BLaER1 (cell line): ENCODE data around the gene PIK3R5.

Source experiments
- H3K27ac ChIP-seq: shearing (Covaris generic); formaldehyde crosslinking; 2 replicates; pipeline ENCODE4 v1.8.1; 2022
- H3K27me3 ChIP-seq: shearing (Covaris generic); formaldehyde crosslinking; 2 replicates; pipeline ENCODE4 v1.8.1; 2022
- H3K36me3 ChIP-seq: shearing (Covaris generic); formaldehyde crosslinking; 2 replicates; pipeline ENCODE4 v1.8.1; 2022
- H3K4me1 ChIP-seq: shearing (Covaris generic); formaldehyde crosslinking; 2 replicates; pipeline ENCODE4 v1.8.1; 2022
- H3K4me2 ChIP-seq: shearing (Covaris generic); formaldehyde crosslinking; 2 replicates; pipeline ENCODE4 v1.8.1; 2022
- H3K4me3 ChIP-seq: shearing (Covaris generic); formaldehyde crosslinking; 2 replicates; pipeline ENCODE4 v1.8.1; 2022
- H3K9ac ChIP-seq: shearing (Covaris generic); formaldehyde crosslinking; 2 replicates; pipeline ENCODE4 v1.8.1; 2022
- H3K9me3 ChIP-seq: shearing (Covaris generic); formaldehyde crosslinking; 2 replicates; pipeline ENCODE4 v1.8.1; 2022
- H4K20me1 ChIP-seq: shearing (Covaris generic); formaldehyde crosslinking; 2 replicates; pipeline ENCODE4 v1.8.1; 2022
- Cebpa-rat ChIP-seq: shearing (Covaris generic); IDR thresholded peaks from 2 replicates; pipeline ENCODE4 v1.8.1; 2022

Gene PIK3R5

DNA sequence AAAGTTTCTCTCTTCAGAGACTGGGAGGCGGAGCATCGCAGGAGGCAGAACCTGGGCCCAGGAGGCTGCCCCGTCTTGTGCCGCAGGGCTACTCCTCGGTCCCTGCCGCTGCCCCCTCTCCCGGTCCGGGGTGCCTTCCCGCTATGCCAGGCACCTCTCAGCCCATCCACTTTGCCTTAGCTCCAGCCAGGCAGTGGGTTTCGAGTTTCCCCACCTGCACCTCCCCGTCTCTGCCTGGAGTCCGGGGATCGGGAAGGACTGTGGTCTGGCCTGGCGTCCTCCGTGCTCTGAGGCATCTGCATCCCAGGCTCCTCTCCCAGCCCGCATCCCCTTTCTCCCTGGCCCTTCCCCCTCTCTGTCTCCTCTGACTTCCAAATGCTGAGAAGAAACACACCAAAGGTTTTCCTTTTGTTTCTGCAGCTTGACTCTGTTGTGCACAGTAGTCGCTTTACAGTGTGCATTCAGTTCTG, 71.3 kb downstream of the PIK3R5 start:
- peaks cover 51% of the 10 kb centered on the region for H3K4me1 ChIP-seq
- H3K9ac ChIP-seq, result no peak overlapping the region
- H3K36me3 ChIP-seq, result peaks cover 12% of the 10 kb centered on the region; the same call in 1 of the 2 replicates
- peak overlapping the region; percentile 39; the same call in 1 of the 2 replicates for H3K4me2 ChIP-seq
- no peak overlapping the region for H3K4me3 ChIP-seq
- TF ChIP-seq Cebpa-rat, result no peak
- H3K27ac ChIP-seq, result no peak overlapping the region
- H3K27me3 ChIP-seq, result no peaks in the 10 kb centered on the region
- H4K20me1 ChIP-seq, result peaks cover 7% of the 10 kb centered on the region; the same call in 1 of the 2 replicates
- H3K9me3 ChIP-seq, result no peaks in the 10 kb centered on the region

- Histone ChIP-seq H3K9me3 (no peaks in the 10 kb centered on the region), H3K27me3 (no peaks in the 10 kb centered on the region), H3K9ac (no peak overlapping the region), H4K20me1 (peaks cover 5% of the 10 kb centered on the region; the same call in 1 of the 2 replicates), H3K36me3 (peaks cover 12% of the 10 kb centered on the region; the same call in 1 of the 2 replicates), H3K4me1 (peaks cover 46% of the 10 kb centered on the region), H3K4me2 (peak overlapping the region; percentile 39; the same call in 1 of the 2 replicates), H3K27ac (no peak overlapping the region), H3K4me3 (no peak overlapping the region)
- TF ChIP-seq Cebpa-rat, result no peak
Measured at GRCh38 chr17:8893621-8894201, 71.8 kb downstream of the PIK3R5 start.

DNA sequence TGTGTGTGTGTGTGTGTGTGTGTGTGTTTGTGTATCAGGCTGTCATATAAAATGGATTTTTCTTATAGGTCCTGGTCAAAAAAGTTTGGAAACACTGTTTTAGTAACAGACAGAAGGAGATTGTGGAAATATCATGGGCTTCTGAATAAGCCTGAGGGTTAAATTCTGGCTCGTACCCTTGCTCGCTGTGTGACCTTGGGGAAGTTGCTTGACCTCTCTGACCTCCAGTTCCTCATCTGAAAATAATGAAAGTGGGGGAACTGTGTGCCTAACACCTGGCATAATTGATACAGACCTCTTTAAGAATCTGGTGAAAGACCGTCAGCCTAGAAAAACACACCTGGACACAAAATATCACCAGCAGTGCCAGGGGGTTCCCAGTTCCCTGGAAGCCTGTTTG, 72.4 kb downstream of the PIK3R5 start:
- Histone ChIP-seq H3K9ac (no peak overlapping the region), H3K36me3 (peaks cover 19% of the 10 kb centered on the region; the same call in 1 of the 2 replicates), H3K4me1 (peaks cover 39% of the 10 kb centered on the region), H3K4me2 (no peak overlapping the region), H3K27ac (no peak overlapping the region), H3K9me3 (no peaks in the 10 kb centered on the region), H4K20me1 (no peaks in the 10 kb centered on the region), H3K4me3 (no peak overlapping the region), H3K27me3 (no peaks in the 10 kb centered on the region)
- TF ChIP-seq Cebpa-rat, result no peak

DNA sequence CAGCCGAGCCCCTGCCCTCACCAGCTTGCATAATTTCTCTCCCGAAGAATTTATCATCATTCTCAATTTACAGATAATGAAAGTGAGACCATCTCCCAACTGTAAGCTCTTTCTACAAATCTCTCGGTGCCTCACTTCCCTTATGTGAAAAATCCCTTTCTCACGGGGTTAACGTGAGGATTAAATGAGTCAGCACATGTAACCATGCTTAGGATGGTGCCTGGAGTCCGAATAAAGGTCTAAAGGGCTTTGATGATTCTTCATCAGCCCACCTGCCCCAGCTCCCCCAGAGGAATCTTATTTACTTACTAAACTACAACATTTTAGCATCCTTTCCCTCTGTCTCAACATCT, 73.2 kb downstream of the PIK3R5 start:
- no peak overlapping the region for H3K4me3 ChIP-seq
- peaks cover 32% of the 10 kb centered on the region for H3K4me1 ChIP-seq

GRCh38 chr17:8890671-8891070, 74.8 kb downstream of the PIK3R5 start:
- Histone ChIP-seq H3K9me3 (no peaks in the 10 kb centered on the region), H3K9ac (no peak overlapping the region), H3K4me3 (no peak overlapping the region), H3K4me2 (no peak overlapping the region), H3K4me1 (peaks cover 17% of the 10 kb centered on the region), H3K36me3 (peaks cover 37% of the 10 kb centered on the region), H3K27me3 (no peaks in the 10 kb centered on the region), H3K27ac (no peak overlapping the region), H4K20me1 (no peaks in the 10 kb centered on the region)
- TF ChIP-seq Cebpa-rat, result no peak

More for the DNA sequence above, 73.2 kb downstream of the PIK3R5 start:
- TF ChIP-seq Cebpa-rat, result no peak
- Histone ChIP-seq H3K4me2 (no peak overlapping the region), H4K20me1 (no peaks in the 10 kb centered on the region), H3K27ac (no peak overlapping the region), H3K27me3 (no peaks in the 10 kb centered on the region), H3K36me3 (peaks cover 22% of the 10 kb centered on the region; the same call in 1 of the 2 replicates), H3K9me3 (no peaks in the 10 kb centered on the region), H3K9ac (no peak overlapping the region)

DNA sequence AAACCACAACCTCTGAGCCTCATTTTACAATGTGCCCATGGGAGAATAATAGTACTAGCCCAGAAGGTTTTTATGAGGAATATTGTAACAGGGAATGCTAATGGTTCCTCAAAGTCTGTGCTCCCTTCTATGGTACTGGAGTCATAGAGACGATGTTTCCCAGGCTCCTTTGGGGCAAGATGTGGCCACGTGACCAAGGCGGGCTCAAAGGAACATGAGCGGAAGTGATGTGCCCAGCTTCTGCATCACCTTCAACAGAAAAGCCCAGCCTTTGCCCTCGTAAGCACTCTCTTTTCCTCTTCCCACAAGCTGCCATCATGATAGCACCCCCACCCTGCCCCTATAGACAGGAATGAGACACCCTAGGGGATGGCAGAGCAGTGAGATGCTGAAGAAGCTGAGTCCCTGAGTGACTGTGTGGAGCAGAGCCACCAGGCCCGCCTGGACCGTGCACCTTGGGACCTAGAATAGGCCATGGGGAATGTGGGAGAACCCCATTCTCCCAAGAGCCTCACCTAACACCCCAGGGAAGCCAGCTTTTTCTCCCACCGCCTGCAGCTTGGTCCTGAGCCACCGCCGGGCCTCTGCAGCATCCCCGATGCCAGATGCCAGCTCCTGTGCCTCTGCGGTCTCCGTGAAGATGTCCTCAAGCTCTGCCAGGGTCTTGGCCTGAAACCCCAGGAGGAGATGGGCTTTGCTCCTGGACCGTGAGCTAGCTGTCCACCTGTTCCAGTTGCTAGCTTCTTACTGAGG, 75.9 kb downstream of the PIK3R5 start:
- no peaks in the 10 kb centered on the region for H3K27me3 ChIP-seq
- no peak overlapping the region for H3K27ac ChIP-seq
- no peak overlapping the region for H3K4me2 ChIP-seq
- H3K4me1 ChIP-seq, result peaks cover 12% of the 10 kb centered on the region
- no peaks in the 10 kb centered on the region for H3K9me3 ChIP-seq
- no peak overlapping the region for H3K4me3 ChIP-seq
- no peak for TF ChIP-seq Cebpa-rat
- H3K36me3 ChIP-seq, result peaks cover 38% of the 10 kb centered on the region
- no peak overlapping the region for H3K9ac ChIP-seq
- no peaks in the 10 kb centered on the region for H4K20me1 ChIP-seq

DNA sequence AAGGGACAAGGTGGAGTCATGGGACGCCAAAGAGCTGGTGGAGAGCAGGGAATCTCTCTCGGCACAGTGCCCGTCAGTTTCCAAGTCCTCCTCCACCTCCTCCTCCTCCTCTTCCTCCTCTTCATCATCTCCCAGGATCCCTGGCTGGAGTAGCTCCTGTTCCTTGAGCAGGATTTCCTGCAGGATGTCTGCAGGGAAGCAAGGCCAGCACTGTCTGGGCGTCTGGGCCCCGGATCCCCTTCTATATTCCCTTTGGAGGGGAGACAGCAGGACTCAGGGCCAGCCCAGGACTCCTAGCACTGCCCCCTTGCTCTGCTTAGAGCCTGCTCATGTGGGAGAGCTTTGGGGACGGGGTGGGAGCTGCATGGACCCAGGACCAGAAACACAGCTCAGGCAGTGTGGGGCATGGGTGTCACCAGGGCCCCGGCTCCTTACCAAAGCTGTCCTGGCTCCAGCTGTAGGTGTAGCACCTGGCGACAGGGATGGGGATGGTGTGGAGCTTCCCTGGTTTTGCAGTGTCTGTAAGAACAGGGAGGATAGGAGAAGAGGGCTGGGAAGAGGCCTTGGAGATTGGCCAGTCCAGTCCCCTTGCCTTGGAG, 76.7 kb downstream of the PIK3R5 start:
- Histone ChIP-seq H3K4me3 (no peak overlapping the region), H3K4me2 (no peak overlapping the region), H3K27ac (no peak overlapping the region), H3K9ac (no peak overlapping the region), H3K9me3 (no peaks in the 10 kb centered on the region), H4K20me1 (no peaks in the 10 kb centered on the region), H3K36me3 (peaks cover 47% of the 10 kb centered on the region), H3K4me1 (peaks cover 6% of the 10 kb centered on the region; the same call in 1 of the 2 replicates), H3K27me3 (no peaks in the 10 kb centered on the region)
- TF ChIP-seq Cebpa-rat, result no peak

- Histone ChIP-seq H3K9me3 (no peaks in the 10 kb centered on the region), H3K4me3 (no peak overlapping the region), H4K20me1 (no peaks in the 10 kb centered on the region), H3K4me1 (peaks cover 6% of the 10 kb centered on the region; the same call in 1 of the 2 replicates), H3K4me2 (no peak overlapping the region), H3K27ac (no peak overlapping the region), H3K36me3 (peaks cover 53% of the 10 kb centered on the region), H3K9ac (no peak overlapping the region), H3K27me3 (no peaks in the 10 kb centered on the region)
- no peak for TF ChIP-seq Cebpa-rat
Measured at GRCh38 chr17:8887834-8888703, 77.4 kb downstream of the PIK3R5 start.

- Histone ChIP-seq H3K4me2 (no peak overlapping the region), H3K27me3 (no peaks in the 10 kb centered on the region), H3K9ac (no peak overlapping the region), H3K4me3 (no peak overlapping the region), H3K27ac (no peak overlapping the region), H3K36me3 (peaks cover 53% of the 10 kb centered on the region), H3K4me1 (peaks cover 6% of the 10 kb centered on the region; the same call in 1 of the 2 replicates), H3K9me3 (no peaks in the 10 kb centered on the region), H4K20me1 (no peaks in the 10 kb centered on the region)
- TF ChIP-seq Cebpa-rat, result no peak
Measured at GRCh38 chr17:8887301-8887700, 78.2 kb downstream of the PIK3R5 start.
